ENCODE results near the gene MRPS11.

MRPS11 gene

DNA sequence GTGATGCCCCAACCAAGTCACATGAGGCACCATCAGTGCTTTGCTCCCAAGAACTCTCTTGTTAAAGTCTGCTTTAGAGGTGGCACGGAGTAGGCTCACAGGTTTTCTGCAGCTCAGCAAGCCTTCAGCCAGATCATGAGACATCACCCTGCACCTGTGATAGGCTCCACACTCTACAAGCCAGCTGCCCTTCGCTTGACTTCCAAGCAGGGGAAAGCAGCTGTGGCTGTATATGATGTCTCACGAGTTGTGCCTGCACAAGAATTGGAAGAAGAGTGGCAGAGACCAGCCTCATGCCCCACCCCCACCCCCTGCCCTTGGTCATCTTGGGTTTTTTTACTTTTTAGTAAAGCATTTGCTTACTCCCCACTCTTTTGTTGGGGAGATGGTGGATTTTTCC is 22.5 kb downstream of the MRPS11 start:
- POLR2A ChIA-PET, result no interaction called here
- H3K4me3 ChIP-seq (ENCODE audit: low read depth, low read length), result no peak overlapping the region
- TF ChIP-seq, protein P1, sequence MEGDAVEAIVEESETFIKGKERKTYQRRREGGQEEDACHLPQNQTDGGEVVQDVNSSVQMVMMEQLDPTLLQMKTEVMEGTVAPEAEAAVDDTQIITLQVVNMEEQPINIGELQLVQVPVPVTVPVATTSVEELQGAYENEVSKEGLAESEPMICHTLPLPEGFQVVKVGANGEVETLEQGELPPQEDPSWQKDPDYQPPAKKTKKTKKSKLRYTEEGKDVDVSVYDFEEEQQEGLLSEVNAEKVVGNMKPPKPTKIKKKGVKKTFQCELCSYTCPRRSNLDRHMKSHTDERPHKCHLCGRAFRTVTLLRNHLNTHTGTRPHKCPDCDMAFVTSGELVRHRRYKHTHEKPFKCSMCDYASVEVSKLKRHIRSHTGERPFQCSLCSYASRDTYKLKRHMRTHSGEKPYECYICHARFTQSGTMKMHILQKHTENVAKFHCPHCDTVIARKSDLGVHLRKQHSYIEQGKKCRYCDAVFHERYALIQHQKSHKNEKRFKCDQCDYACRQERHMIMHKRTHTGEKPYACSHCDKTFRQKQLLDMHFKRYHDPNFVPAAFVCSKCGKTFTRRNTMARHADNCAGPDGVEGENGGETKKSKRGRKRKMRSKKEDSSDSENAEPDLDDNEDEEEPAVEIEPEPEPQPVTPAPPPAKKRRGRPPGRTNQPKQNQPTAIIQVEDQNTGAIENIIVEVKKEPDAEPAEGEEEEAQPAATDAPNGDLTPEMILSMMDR (IDR thresholded peaks at IDR 0.05; ENCODE audit: insufficient read depth, low read length, missing control alignments), result no peak
- CTCF ChIA-PET, result interaction anchor here (0.7 kb wide), 1 partner anchor 1598 kb away, joined by 3 read pairs; no protein-coding TSS in a partner anchor
- DNase-seq (ENCODE audit: low read depth, low spot score), result no peak

DNA sequence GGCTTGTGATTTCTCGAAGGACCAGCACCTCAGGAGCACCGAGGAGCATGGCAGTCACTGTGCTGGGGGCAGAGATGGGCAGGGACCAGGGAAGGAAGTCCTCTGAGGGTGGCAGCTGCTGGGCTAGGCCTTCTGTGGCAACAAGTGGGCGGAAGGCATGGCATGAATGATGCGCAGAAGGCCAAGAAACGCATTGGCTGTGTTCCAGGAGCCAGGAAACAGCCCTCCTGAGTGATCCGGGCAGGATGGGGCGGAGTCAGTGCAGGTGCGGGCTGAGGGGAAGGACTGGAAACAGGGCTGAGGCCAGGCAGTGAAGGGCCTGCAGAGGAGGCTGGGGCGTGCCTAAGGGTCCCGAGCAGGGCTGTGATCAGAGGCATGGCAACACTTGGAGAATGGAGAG is 23.6 kb downstream of the MRPS11 start:
- POLR2A ChIA-PET, result no interaction called here

DNA sequence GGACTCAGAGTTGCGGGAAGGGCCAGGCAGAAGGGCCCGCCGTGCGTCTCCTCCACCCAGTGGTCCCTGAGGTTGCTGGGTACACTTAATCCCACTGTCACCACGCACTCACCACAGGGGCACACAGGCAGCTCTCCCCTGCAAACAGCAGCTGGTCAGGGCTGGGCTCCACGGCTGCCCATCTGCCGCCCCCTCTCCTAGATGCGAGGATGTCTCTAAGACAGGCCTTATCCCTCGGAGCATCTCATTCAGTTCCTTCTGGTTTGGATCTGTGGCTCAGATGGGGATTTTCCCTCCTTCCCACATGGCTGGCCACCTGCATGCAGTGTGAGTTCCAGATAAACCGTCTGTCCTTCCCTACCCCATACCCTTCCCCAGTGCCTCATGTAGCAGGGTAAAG is 26.3 kb downstream of the MRPS11 start:
- H3K4me3 ChIP-seq (ENCODE audit: low read depth, low read length), result no peak overlapping the region
- no peak for DNase-seq (ENCODE audit: low read depth, low spot score)
- ChIA-PET CTCF (interaction anchor here (1.2 kb wide), 1 partner anchor 17 kb away, joined by 3 read pairs; no protein-coding TSS in a partner anchor), POLR2A (interaction anchor here (0.7 kb wide), 1 partner anchor 8 kb away, joined by 4 read pairs; no protein-coding TSS in a partner anchor)
- TF ChIP-seq, protein P1 (IDR thresholded peaks at IDR 0.05; ENCODE audit: insufficient read depth, low read length, missing control alignments), result no peak

More for the DNA sequence above, 23.6 kb downstream of the MRPS11 start:
- no peak for DNase-seq (ENCODE audit: low read depth, low spot score)
- CTCF ChIA-PET, result no interaction called here
- H3K4me3 ChIP-seq (ENCODE audit: low read depth, low read length), result no peak overlapping the region
- TF ChIP-seq, protein P1 (IDR thresholded peaks at IDR 0.05; ENCODE audit: insufficient read depth, low read length, missing control alignments), result no peak

DNA sequence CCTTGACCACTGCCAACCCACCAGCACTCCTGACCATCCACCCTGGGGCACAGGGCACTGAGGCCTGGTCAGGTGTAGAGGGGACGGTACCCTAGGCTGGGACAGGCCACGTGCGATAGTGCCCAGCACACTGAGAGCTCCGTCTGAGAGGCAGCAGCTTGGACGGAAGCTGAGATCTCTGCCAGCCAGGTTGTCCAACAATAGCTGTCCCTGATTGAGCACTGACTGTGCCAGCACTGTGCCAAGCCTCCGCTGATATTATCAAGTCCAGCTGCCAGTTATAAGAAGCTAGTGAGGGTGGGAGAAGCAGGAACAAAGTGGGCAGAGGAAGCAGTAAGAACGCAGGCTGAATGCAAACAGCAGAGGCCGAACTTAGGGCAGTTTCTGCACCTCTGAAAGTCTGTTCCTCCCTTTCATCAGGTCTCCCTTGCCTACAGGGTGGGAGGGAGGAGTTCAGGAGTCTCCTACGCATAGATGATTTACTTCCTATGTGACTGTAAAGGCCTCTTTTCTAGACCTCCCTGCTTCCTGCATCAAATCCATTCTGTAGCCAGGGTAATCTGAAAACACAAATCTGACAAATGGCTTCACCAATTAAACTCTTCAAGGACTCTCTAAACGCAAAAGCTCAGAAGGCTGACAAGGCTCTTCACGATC is 29.7 kb downstream of the MRPS11 start:
- TF ChIP-seq, protein P1 (IDR thresholded peaks at IDR 0.05; ENCODE audit: insufficient read depth, low read length, missing control alignments), result no peak
- no peak for DNase-seq (ENCODE audit: low read depth, low spot score)
- no peak overlapping the region for H3K4me3 ChIP-seq (ENCODE audit: low read depth, low read length)
- POLR2A ChIA-PET, result no interaction called here
- CTCF ChIA-PET, result interaction anchor here (1.1 kb wide), 1 partner anchor 19 kb away, joined by 3 read pairs; no protein-coding TSS in a partner anchor

DNA sequence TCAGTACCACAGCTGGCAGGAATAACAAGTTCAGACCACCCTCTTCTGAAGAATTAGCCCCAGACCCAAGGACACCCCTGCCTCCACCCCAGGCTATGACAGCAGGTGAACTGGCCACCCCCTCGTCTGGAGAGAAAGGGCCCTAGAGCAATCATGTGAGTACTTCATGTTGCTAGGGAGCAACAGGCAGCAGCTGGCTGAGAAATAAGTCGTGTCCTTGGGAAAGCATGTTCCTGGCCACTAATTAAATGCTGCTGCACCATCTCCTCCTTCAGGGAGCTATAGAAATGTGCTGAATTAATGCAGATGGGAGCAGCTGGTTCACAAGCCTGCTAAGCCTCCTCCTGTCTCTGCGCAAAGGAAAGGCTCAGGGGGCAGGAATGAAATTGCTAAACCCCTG is 31.5 kb downstream of the MRPS11 start:
- CTCF ChIA-PET, result no interaction called here

DNA sequence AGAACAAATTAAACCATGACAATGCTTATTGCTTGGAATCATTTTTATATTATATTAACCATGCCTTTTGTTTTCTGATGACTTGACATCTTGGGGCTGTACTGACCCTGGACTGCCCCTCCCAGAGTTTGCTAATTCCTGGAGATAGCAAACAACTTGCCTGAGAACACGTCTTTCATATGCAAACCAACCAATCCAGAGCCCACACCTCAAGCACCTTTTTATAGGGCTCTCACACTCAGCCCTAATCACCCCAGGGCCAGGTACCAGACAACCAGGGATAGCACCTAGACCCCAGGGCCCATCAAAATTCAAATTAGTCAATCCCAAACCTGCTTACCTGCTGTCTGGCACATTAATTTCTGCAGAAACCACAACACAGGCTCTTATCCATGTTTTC is 36.9 kb downstream of the MRPS11 start:
- no peak for DNase-seq (ENCODE audit: low read depth, low spot score)
- ChIA-PET POLR2A (no interaction called here), CTCF (no interaction called here)
- no peak overlapping the region for H3K4me3 ChIP-seq (ENCODE audit: low read depth, low read length)
- TF ChIP-seq, protein P1 (IDR thresholded peaks at IDR 0.05; ENCODE audit: insufficient read depth, low read length, missing control alignments), result no peak

More for the DNA sequence above, 31.5 kb downstream of the MRPS11 start:
- DNase-seq (ENCODE audit: low read depth, low spot score), result no peak
- no peak overlapping the region for H3K4me3 ChIP-seq (ENCODE audit: low read depth, low read length)
- TF ChIP-seq, protein P1 (IDR thresholded peaks at IDR 0.05; ENCODE audit: insufficient read depth, low read length, missing control alignments), result no peak
- POLR2A ChIA-PET, result no interaction called here

Measured in AG04449 (cell line).